WI38 (cell line): Measurements from ENCODE around the gene KLHL10.
A peak's percentile ranks its signal among the peaks of the same experiment; 100 is the strongest.

Experiments
- H3K4me3 ChIP-seq: 2 replicates; pipeline ENCODE4 v1.5.1; 2011; ENCODE audit warnings: low read depth, mild to moderate bottlenecking, control low read depth, low read length
- TF ChIP-seq, protein P1 (sequence below): IDR thresholded peaks from 2 replicates; pipeline ENCODE4 v1.5.1; 2012; ENCODE audit warnings: low read depth, mild to moderate bottlenecking, control low read depth, low read length

KLHL10 gene

DNA sequence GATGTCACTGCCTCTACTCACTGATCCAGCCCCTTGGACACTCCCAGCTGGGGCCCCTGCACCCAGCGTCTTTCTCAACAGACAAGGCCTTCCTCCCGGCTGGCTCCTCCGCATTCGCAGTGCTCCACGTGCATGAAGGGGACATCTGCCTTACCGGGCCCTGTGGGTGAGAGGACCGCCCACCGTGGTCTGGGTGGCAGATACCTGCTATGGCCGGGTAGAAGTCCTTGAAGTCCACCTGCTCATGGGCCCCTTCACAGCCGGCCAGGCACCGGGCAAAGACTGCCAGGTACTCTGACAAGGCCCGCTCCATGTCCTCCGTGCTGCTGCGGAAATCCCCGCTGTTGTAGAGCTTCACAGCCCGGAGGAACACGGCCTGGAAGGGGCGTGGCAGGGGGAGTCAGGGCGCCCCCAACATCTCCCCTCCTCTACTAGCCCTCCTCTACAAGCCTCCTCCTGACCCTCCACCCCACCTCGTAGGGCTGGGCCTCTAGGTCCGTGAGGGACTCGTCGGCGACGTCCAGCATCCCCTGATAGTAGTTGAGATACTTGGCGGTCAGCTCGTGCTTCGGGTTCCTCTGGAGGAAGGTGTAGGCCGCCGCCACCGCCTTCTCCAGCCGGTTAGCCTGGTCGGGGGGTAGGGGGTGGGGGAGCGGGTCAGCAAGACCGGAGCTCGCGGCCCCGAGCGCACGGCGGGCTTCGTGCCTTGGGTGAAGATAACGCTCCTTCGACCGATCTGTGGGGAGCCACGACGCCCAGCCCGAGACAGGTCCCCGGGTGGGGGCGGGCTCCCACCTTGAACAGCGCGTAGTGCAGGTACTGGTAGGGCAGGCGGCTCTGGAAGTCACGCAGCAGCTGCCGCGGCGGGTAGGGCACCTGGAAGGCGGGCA is 26.7 kb upstream of the KLHL10 start:
- peak overlapping the region; percentile 95 for H3K4me3 ChIP-seq
- TF ChIP-seq, protein P1, sequence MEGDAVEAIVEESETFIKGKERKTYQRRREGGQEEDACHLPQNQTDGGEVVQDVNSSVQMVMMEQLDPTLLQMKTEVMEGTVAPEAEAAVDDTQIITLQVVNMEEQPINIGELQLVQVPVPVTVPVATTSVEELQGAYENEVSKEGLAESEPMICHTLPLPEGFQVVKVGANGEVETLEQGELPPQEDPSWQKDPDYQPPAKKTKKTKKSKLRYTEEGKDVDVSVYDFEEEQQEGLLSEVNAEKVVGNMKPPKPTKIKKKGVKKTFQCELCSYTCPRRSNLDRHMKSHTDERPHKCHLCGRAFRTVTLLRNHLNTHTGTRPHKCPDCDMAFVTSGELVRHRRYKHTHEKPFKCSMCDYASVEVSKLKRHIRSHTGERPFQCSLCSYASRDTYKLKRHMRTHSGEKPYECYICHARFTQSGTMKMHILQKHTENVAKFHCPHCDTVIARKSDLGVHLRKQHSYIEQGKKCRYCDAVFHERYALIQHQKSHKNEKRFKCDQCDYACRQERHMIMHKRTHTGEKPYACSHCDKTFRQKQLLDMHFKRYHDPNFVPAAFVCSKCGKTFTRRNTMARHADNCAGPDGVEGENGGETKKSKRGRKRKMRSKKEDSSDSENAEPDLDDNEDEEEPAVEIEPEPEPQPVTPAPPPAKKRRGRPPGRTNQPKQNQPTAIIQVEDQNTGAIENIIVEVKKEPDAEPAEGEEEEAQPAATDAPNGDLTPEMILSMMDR, result no peak

DNA sequence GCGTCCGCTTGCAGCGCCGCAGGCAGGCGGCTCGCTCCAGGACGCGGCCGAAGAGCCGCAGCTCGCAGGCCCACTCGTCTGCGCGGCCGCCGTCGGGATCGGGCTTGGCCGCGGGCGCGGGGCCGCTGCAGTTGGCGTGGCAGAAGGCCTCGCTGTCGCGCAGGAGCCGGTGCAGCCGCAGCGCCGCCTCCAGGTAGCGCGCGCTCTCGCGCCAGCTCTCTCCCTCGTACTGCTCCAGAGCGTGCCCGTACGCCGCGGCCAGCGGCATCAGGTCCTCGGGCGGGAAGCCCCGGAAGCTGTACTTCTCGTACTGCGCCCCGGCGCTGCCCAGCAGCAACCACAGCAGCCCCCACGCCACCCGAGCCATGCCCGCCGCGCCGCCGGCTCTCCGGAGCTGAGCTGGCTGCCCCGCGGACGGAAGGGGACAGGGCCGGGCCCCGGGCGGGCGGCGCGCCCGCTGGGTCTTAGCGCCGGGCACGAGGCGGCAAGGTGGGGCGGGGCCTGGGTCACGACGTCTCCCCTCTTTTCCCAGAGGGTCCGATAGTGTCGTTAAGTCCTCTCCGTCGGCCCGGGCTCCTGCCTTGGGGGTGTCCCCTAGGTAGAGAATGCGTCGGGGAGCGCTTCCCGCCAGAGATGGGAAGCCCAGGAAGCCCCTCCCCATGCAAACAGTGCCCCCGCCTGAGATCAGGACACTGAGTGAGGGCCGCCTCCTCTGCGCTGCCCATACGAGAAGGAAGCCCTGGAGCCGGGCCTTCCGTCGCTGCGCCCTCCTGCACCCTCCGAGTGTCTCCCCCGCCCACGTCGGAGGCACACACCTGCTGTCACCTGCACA is 25.9 kb upstream of the KLHL10 start, which contains the start of gene P3H4:
P3H4 (minus strand) TSS at position 401 of the 832 bp plus-strand sequence; CDS start at position 367, 34 bp downstream.
- TF ChIP-seq, protein P1, result peak; percentile 67

DNA sequence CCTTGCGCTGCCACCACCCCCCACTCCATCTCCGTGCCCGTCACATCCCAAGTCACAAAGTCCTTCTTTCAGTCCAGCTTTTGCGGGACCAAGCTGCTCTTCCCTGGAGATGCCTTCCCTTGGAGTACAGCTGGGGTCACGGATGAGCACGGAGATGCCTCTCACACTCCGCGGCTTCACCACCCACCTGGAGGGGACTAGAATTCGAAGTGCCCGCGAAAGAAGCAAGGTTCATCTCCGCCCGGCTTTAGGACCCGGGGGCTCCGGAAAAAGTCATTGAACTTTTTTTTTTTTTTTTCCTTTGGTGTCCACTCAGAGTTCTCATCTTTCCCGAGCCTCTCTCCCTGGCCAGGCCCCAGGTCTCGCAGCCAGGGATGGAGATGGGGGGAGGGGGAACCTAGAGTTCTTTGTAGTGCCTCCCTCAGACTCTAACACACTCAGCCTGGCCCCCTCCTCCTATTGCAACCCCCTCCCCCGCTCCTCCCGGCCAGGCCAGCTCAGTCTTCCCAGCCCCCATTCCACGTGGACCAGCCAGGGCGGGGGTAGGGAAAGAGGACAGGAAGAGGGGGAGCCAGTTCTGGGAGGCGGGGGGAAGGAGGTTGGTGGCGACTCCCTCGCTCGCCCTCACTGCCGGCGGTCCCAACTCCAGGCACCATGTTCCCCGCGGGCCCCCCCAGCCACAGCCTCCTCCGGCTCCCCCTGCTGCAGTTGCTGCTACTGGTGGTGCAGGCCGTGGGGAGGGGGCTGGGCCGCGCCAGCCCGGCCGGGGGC is 25.1 kb upstream of the KLHL10 start, which contains the start of gene FKBP10:
FKBP10 (plus strand) TSS at position 624 of the 771 bp plus-strand sequence; CDS start at position 655, 31 bp downstream.
- TF ChIP-seq, protein P1, result no peak
- H3K4me3 ChIP-seq, result peak within 1 kb of the TSS; percentile 95

More for the DNA sequence above, 25.9 kb upstream of the KLHL10 start, which contains the start of gene P3H4:
- peak within 1 kb of the TSS; percentile 95 for H3K4me3 ChIP-seq

DNA sequence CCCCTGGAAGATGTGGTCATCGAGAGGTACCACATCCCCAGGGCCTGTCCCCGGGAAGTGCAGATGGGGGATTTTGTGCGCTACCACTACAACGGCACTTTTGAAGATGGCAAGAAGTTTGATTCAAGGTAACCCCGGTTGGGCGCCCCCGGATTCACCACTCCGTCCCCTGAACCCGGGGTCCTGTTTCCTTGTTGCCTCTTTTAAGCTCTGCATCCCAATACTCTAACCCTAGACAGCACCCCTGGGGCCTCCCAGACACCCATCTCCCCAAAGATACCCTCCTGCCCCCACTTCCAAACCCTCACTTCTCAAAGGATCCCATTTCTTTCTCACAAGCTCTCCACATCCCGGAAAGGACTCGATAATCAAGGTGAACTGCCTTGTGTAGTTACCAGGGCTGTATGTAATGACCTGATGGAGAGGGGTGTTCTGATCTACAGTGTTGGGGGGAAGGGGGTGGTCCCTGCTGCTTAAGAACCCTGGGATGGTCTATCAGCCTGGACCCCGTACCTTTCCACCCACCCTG is 24.4 kb upstream of the KLHL10 start:
- H3K4me3 ChIP-seq, result peak overlapping the region; percentile 95
- TF ChIP-seq, protein P1, result no peak

DNA sequence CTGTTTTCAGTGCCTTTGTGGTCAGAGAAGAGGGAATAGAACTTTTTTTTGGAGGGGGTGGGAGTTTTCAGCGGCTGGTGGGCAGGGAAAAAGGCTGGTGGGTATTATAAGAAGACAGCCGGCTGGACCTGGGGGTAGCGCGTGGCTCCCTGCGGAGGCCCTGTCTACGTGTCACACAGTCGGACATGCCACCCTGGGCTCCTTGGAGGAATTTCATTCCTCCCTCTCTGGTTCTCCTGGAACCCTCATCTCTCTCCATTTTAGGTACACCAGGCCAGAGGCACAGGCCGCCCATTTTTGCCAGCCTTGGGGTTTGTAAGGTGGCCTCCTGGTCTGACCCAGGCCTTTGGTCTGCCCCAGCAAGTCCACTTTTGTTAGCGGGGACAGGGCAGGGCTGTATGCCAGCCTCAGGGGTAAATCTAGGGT is 23.9 kb upstream of the KLHL10 start:
- TF ChIP-seq, protein P1, result no peak
- H3K4me3 ChIP-seq, result peak overlapping the region; percentile 95

DNA sequence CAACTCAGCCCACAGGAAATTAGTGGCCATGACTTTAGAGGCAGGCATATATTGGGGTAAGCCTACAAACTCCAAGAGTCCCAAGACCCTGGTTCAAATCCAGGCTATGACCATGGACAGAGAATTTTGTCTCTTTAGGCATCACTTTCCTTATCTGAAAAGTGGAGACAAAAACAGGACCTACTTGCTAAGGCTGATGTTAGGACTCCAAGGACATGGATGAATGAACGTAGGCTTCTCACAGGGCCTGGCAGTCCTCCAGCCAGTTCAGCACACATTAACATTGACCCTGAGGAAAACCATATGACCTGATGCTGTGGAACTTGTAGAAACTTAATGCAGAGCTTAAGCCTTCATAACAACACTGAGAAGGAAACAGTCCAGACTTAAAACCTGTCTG is 23.4 kb upstream of the KLHL10 start:
- peak overlapping the region; percentile 95 for H3K4me3 ChIP-seq

More for the DNA sequence above, 23.4 kb upstream of the KLHL10 start:
- TF ChIP-seq, protein P1, result no peak
